HG03565 (cell line): ENCODE data around the gene PDAP1.
"Not testable (repeated sequence)": the region's sequence is repeated elsewhere in the genome, so short reads cannot be mapped to it uniquely, and the experiment has no call there.

ENCODE experiments used
- ATAC-seq: cut with Tn5 transposase; IDR thresholded peaks from one replicate; pipeline ENCODE4 v1.9.1; 2021; ENCODE audit warnings: mild to moderate bottlenecking, moderate library complexity; ENCODE audit not compliant: unreplicated experiment

PDAP1 gene

DNA sequence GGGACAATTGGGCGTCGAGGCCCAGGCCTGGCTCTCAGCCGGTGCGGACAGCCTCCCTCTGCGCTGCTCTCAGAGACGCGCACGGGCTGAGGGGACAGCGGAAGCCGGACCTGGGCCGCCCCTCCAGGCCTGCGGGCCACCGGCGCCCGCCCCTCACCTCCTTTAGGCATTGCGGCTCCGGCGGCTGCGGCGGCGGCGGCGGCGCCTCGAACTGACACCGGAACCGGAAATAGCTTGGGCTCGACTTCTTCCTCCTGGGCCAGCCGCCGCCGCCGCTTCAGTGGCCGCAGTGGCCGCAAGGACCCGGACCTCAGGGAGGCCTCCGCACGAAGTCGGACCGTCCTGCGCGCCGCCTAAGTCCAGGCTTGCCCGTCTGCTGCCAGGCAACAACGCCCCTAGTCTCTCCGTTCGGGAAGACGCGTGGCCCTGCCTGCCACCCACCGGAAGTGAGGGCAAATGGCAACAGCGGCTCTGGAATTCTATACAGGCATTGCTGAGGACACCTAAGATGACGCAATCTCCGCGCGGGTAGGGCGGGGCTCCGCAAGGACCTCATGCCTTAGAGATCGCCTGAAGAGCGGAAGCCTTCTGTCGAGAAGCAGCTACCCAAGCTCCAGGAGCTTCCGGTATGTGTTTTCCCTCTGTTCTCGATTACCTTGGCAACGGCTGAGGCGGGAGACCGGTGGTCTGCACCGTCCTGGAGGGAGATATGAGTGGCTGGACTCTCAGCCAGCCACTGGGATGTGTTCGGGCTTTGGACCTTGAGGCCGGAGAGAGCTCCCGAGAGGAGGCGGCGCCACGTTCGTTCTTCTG lies at the start of gene PDAP1, which contains the start of gene BUD31:
TSS of gene PDAP1 (minus strand) at position 219 of the 813 bp plus-strand sequence. CDS start at position 170, 49 bp downstream.
TSS of gene BUD31 (plus strand) at position 591 of the 813 bp plus-strand sequence. CDS start 2,124 bp downstream, outside the sequence.
- peak; percentile 72 for ATAC-seq

DNA sequence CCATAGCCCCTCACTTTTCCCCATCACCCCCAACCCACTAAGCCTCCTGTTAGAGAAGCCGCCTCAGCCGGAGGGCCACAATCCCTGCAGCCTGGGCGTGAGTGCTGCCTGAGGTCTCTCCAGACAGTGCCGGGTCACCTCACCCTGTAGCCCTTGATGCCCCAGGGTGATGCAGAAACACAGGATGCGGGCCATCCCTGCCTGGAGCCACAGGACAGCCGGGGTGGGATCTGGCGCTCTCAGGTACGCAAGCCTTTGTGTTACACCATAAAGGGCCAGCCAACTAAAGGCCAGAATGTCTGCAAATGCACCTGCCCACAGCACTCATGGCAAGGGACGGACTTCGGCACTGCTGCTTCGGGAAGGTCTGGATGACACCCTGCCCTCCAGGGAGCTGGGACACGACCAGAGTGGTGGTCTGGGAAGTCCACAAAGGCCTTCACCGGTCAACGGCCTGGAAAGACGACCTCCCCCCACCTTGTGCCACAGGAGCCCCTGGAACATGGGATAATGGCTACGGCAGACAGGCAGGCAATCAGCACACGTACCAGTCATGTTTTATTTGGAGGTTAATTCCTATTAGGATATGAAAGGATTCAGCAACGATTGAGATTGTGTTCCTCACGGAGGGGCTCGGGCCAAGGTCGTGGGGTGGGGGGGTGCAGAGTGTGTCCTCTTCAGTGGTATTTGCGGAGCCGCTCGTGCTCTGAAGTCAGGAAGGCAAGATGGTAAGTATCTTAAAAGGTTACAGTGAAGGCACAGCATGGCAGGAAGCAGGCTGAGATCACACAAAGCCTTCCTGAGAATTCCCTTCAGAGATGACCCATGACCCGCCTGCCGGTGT lies 49.5 kb upstream of the PDAP1 start:
- no peak for ATAC-seq

GRCh38 chr7:99457050-99457649 lies 48.8 kb upstream of the PDAP1 start:
- ATAC-seq = no peak

GRCh38 chr7:99456288-99456687 lies 47.9 kb upstream of the PDAP1 start:
- ATAC-seq = no peak

GRCh38 chr7:99455874-99456273 lies 47.5 kb upstream of the PDAP1 start:
- ATAC-seq = no peak

- no peak for ATAC-seq
Measured at GRCh38 chr7:99453105-99453504, 44.7 kb upstream of the PDAP1 start.

- ATAC-seq = no peak
Measured at GRCh38 chr7:99452541-99452940, 44.1 kb upstream of the PDAP1 start.

- ATAC-seq = no peak
Measured at GRCh38 chr7:99451936-99452335, 43.5 kb upstream of the PDAP1 start.

DNA sequence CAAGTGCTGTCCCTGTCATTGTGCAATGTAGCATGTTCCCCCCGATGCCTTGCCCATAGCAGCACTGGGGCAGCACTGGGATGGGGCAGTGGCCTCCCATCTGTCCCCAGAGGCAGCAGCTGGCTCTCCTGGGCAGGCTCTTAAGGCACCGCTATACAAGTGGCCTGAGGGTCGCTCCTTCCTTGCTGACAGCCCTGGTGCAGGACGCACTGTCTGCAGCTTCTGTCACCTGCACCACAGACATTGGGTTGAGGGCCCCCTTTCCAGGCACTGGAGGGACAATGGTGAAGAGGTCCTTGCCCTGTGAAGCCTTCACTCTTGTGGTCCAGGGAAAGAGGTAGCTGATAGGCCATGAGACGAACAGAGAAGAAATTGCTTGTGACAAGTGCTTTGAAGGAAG lies 40.9 kb upstream of the PDAP1 start:
- no peak for ATAC-seq

DNA sequence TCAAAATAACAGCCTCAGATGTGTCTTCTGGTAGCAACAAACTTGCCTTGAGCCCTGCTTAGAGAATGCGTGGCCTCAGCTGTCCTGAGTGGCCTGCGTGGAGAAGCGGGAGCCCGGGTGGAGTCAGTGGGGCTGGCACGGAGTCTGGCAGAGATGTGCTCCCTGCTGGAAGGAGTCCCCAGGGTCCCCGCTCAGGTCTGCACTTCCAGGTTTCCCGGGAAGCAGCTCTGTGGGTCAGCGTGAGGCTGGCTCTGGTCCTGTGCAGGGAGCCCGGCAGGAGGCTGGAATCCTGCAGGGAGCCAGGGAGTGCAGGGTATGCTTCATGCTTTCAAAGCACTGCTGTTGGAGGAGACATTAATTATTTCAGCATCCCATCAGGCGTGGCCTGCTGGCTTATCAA lies 40.5 kb upstream of the PDAP1 start:
- ATAC-seq = no peak

GRCh38 chr7:99447943-99448342 lies 39.5 kb upstream of the PDAP1 start:
- no peak for ATAC-seq

DNA sequence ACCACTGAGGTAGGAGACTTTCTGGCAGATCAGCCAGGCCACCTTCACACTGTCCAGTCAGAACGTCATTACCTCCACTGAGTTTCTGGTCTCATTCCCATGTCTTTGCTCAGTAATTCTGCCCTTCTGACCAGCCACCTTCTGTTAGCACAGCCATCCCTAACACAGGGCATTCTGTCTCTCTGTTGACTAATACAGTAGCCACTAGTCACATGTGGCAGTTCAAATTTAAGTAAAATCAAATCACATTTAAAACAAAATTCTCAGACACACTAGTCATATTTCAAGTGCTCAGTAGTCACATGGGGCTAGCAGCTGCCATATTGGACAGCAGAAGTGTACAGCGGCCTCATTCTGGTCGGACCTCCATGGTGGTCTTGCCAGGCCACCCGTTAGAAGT lies 37.7 kb upstream of the PDAP1 start:
- no peak for ATAC-seq

DNA sequence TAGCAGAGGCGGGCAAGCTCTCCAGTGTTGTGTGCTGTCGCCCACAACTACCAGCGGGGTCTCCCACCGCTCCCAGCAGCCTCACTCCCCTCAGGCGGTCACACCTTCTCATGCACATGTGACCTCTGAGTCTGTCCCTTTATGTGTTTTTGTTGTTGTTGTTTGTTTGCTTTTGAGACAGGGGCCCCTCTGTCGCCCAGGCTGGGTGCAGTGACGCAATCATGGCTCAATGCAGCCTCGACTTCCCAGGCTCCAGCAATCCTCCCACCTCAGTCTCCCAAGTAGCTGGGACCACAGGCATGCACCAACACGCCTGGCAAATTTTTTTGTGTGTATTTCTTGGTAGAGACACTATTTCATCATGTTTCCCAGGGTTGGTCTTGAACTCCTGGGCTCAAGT lies 31.8 kb upstream of the PDAP1 start:
- no peak for ATAC-seq

DNA sequence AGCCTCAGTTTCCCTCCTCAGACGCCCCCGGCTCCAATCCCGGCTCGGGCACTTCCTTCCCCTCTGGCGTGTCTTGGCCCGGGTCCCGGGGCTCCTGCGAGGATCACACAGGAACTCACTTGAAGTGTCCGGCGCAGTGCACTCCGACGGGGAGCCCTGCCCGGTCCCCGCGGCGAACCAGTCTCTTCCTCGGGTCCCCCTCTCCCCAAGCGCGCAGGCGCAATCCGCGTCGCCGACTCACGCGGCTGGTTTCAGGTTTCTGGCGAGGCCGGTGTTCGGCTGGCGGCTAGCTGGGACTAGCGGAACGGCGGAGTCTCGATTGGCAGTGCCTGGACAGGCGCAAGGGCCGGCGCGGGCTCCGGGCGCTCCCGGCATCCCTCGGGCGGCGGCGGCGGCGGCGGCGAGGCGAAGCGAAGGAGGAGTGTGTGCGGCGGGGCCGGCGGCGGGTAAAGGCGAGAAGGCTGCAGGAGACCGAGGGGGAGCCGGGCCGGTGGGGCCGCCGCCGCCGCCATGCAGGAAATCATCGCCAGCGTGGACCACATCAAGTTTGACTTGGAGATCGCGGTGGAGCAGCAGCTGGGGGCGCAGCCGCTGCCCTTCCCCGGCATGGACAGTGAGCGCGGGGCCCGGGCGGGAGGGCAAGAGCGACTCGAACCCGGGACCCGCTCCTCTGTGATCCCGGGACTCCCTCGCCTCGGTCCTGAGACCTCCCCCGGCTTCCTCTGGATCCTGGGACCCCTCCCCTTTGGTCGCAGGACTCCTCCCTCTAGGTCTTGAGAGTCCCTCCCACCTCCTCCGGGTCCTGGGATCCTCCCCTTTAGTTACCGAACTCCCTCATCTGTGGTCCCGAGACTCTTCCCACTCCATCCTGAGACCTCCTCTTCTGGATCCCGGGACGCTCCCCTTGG lies 30.4 kb upstream of the PDAP1 start, which contains the start of the genes CPSF4 and PTCD1:
TSS of gene CPSF4 (plus strand) at position 371 of the 908 bp plus-strand sequence. CDS start at position 511, 140 bp downstream.
TSS of gene PTCD1 (minus strand) at position 226 of the 908 bp plus-strand sequence. CDS start 3,556 bp downstream, outside the sequence.
- peak; percentile 90 for ATAC-seq

DNA sequence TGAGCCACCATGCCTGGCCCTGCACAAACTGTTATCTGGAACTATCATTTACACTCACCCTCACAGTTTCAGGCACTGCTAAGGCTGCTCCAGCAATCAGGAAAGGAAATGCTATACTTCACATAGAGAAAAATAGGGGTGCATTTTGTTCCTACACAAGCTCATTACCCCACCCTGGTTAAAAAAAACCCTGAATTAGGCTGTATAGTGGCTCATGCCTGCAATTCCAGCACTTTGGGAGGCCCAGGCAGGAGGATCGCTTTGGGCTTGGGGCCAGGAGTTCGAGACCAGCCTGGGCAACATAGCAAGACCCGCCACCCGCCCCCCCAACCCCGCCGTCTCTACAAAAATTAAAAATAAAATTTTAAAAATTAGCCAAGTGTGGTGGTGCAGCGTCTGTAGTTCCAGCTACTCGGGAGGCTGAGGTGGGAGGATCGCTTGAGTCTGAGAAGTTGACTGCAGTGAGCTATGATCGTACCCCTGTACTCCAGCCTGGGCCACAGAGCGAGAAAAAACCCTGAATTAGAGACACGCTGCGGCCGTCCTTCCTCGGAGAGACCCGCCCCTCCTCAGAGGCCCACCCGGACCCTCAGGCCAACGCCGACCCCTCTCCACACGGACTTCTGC lies 29.7 kb upstream of the PDAP1 start:
- ATAC-seq = no peak

- no peak for ATAC-seq
Measured at GRCh38 chr7:99433158-99433557, 24.8 kb upstream of the PDAP1 start.

- ATAC-seq = not testable (repeated sequence)
Measured at GRCh38 chr7:99431756-99432540, 23.6 kb upstream of the PDAP1 start.

DNA sequence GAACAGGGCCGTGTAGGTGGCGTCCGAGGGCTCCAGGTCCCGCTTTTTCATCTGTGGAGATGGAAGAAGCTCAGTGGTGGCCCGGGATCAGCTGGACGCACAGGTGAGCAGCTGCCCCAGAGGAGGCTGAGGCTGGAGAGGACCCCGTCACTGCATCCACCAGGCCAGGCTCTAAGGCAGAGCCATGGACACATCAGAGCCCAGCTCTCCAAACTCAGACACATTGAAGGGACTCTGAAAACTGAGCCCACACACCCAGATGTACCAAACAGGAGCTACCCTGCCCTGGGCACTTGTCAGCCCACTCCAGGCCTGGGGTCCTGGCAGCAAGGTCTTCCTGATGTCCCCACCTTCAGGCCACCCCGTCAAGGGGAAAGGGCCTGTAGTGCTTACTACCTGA lies 21.4 kb upstream of the PDAP1 start:
- ATAC-seq = no peak
